Activated CD8-positive, alpha-beta memory T cell treated with anti-CD3 and anti-CD28 coated beads, Interleukin-2, amount 50 U/mL, for 4 hours (primary cell): ENCODE results near the gene MTA2.

Experiments used
- DNase-seq: peaks from one replicate; pipeline ENCODE4 v3.0.0-alpha.2; 2020

The MTA2 gene

DNA sequence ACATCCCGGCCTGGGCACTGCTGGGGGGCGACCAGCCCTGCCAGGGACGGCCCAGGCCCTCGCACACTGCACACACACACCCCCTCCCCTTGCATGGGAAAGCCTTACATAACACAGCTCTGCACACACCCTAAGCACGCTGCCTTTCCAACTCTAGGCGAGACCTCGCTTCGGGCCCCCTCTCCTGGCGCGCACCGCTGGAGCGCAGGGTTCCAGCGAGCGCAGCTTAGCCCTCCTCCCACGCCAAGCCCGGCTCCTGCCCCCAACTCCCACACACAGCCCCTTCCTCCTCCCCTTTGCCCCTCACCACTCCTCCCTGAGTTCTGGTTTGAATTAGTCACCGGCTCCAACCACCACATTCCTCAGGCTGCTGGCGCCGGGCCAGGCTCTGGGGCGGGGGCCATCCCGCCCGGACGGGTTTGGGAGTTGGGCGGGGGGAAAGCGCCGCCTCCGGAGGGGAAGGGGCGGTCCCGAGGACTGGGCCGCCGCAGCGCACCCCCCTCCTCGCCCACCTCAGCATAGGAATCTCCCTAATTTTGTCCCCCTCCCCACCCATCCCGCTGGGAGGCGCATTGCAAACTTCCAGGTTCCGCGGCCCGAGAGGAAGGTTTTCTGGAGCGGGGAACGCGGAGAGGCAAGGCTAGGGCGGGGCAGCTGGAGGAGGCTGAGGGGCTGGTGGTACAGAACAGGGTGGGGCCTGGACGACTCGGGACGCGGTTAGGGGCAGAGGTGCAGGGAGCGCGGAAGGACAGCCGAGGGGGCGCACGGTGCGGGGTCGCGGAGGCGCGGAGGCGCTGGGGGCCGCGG lies 56.0 kb downstream of the MTA2 start:
- peak; percentile 61 for DNase-seq

DNA sequence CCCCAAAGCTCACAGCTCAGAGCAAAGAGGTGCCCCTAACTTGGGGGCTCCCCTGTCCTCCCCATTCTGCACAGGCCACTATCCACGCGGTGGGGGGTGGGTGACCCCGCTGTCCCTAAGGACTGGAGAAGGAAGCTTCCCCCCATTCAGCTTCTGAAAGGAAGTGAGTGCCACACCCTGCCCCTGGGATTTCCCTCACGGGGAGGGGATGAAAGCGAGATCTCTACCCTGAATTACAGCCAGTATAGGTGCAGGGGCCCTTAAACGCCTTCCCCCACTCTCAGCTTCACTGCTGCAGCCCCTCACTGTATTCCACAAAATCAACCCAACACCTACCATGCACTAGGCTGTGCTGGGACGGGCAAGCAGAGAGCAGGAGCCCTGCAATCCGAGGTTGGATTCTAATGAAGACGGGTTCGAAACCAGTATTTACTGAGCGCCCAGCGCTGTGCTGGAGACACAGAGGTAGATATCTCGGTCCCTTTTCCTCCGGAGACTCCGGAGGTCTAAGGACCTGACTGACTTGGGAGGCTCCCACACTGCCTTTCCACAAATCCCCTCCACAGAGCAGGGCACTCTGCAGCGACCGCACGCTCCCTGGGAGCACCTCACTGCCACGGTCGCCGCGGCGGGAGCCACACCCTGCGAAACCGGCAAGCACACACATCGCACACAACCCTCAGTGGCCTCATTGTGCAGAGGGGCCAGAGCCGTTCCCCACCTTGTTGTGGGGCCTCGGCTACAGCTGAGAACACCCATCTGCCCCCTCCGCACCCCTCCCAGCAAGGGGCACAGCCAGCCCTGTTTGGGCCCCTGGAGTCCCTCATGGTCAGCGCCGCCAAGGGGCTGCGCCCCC lies 56.9 kb downstream of the MTA2 start:
- no peak for DNase-seq

GRCh38 chr11:62543680-62544444 lies 57.8 kb downstream of the MTA2 start:
- no peak for DNase-seq
